Measurements from ENCODE around the gene PPIA.

GRCh38 chr7:44852590-44852989, 56.1 kb downstream of the PPIA start:
- TF ChIP-seq EZH2 (IDR thresholded peaks at IDR 0.05; ENCODE audit: borderline replicate concordance, low read length) (no peak), CTCF (IDR thresholded peaks at IDR 0.05; ENCODE audit: low read length) (no peak)

Data from OCI-LY1 (cell line).